HG02970 (cell line): ENCODE measurements around the gene GRK5.
A peak's percentile ranks its signal among the peaks of the same experiment; 100 is the strongest.
"Not testable (repeated sequence)": the region's sequence is repeated elsewhere in the genome, so short reads cannot be mapped to it uniquely, and the experiment has no call there.

Source experiments
- ATAC-seq: cut with Tn5 transposase; IDR thresholded peaks from one replicate; pipeline ENCODE4 v1.9.1; 2021; ENCODE audit warnings: mild to moderate bottlenecking, moderate library complexity, moderate number of reproducible peaks; ENCODE audit not compliant: unreplicated experiment, low FRiP score

GRK5 gene

GRCh38 chr10:119246862-119247549, 39.6 kb downstream of the GRK5 start:
- ATAC-seq: no peak

GRCh38 chr10:119247550-119247894, 40.2 kb downstream of the GRK5 start:
- ATAC-seq: no peak

DNA sequence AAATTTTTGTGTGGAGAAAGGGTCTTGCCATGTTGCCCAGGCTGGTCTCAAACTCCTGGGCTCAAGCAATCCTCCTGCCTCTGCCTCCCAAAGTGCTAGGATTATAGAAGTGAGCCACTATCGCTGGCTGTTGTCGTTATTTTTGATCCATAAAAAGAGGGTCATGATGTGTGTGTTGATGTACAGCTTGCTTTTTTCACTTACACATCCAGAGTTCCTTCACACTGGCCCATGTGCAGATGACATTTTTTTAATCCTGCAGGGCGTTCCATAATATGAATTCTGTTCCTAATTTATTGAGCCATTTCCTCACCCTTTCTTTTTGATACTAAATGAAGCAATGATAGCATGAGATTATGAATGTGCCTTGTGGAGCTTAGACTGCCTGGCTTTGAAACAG, 40.8 kb downstream of the GRK5 start:
- ATAC-seq: no peak

DNA sequence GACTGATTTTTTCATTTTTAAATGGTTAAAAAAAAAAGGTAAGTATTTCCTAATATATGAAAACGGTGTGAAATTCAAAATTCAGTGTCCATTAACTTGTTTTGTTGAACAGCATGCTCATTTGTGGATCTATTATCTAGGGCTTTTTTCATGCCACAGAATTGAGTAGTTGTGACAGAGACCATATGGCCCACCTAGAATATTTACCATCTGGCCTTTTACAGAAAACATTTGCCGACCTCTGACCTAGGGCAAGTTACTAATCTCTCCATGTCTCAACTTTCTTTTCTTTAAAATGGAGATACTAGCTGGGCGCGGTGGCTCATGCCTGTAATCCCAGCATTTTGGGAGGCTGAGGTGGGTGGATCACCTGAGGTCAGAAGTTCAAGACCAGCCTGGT, 41.3 kb downstream of the GRK5 start:
- ATAC-seq: no peak

DNA sequence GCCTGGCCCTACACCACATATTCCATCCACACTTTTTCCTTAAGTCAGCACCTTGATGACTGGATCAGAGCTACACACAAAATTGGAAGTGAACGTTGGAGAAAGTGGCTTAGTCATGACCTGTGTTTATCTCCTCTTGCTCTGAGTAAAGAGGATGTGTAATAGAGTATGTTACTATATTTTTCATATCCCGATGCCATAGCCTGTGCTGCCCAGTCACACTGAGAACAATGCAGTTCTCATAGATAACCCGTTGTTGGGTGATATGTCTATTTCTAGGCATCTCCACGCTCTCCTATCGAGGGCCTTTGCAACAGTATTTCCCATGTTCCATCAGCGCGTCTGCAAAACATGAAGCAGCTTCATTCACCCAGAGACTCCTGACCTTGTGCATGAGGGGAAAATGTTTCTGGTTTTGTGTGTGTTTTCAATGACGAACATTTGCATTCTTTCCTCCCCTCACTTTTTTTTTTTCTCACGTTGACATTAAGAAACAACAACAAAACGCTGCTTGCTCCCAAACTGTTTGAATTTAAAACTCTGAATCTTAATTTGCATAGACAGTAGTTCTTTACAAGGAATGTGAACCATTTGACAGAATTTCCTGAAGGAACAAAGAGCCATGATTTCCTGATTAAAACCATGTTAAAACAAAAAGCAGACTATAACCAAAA, 43.4 kb downstream of the GRK5 start:
- ATAC-seq: no peak

DNA sequence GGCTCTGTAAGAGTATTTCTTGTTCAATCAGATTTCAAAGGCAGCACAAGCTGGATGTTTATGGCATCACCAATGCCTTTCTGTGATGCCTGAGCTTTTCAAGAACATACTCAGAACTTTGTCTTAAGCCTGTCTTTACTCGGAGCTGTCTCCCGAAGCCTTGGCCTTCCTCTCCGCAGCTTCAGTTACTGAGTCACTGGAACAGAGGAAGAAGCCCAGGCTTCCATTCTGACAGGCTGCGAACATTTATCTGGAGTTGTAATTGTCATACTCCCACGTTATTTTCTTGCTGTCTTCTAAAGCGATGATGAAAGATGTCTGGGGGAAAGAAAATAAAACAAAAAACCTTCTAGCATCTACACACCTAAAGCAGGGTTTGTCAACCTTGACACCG, 43.9 kb downstream of the GRK5 start:
- ATAC-seq: no peak

DNA sequence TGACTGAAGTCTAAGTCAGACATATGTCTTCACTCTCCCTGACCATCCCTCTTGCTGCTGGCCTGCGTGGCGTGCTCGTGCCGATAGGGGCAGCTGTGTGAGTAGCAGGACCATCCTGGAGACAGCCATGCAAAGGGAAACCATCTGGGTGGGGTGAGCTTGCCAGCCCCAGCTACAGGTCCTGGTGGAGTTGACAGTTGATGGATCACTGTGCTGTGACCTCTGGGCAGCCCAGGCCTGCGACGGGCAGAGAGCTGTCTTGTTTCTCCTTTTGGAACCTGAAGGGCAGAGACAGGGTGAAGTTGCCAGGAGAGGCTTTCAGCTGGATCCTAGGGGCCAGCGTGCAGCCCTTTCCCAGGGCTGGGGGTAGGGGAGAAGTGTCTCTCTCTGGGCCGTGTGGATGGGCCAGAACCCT, 44.7 kb downstream of the GRK5 start:
- no peak for ATAC-seq

GRCh38 chr10:119252470-119253151, 45.2 kb downstream of the GRK5 start:
- no peak for ATAC-seq

GRCh38 chr10:119253433-119254174, 46.2 kb downstream of the GRK5 start:
- no peak for ATAC-seq

- ATAC-seq: no peak
Observed at GRCh38 chr10:119254335-119254734, 47.0 kb downstream of the GRK5 start.

DNA sequence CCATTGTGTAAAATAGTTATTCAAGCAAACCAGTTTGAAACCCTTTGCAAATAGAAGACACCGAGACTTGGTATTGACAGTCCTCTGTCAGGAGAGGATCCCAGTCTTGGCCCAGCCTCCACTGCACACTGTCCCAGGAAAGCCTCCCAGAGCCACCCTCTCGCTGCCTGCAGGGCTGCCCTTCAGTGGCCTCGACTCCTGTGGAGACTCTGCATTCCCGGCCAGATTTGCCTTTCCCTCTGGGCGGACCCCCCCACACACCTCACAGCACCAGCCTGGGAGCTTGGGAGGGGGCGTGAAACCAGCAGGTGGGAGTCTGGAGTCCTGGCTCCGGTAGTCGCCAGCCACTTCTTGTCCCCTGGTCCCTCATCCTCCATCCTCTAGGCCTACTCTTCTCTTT, 48.7 kb downstream of the GRK5 start:
- ATAC-seq: no peak

DNA sequence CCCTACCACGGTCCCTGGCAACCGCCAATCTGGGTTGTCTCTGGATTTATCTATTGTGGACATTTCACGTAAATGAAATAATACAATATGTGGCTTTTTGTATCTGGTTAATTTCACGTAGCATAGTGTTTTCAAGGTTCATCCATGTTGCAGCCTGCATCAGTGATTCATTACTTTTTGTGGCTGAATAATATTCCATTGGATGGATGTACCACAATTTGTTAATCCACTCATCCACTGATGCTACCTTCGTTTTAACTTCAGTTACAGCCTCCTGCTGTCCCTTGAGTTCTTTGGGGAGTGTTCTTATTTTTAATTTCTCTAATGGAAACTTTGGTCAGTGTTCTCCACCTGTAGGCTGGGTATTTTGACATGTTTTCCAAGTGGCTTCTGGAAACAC, 49.5 kb downstream of the GRK5 start:
- ATAC-seq: no peak

GRCh38 chr10:119257899-119258419, 50.6 kb downstream of the GRK5 start:
- ATAC-seq: no peak

GRCh38 chr10:119259345-119259744, 52.0 kb downstream of the GRK5 start:
- no peak for ATAC-seq

DNA sequence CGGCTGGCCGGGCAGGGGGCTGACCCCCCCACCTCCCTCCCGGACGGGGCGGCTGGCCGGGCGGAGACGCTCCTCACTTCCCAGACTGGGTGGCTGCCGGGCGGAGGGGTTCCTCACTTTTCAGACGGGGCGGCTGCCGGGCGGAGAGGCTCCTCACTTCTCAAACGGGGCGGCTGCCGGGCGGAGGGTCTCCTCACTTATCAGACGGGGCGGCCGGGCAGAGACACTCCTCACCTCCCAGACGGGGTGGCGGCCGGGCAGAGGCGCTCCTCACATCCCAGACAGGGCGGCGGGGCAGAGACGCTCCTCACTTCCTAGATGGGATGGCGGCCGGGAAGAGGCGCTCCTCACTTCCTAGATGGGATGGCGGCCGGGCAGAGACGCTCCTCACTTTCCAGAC, 53.6 kb downstream of the GRK5 start:
- not testable (repeated sequence) for ATAC-seq

DNA sequence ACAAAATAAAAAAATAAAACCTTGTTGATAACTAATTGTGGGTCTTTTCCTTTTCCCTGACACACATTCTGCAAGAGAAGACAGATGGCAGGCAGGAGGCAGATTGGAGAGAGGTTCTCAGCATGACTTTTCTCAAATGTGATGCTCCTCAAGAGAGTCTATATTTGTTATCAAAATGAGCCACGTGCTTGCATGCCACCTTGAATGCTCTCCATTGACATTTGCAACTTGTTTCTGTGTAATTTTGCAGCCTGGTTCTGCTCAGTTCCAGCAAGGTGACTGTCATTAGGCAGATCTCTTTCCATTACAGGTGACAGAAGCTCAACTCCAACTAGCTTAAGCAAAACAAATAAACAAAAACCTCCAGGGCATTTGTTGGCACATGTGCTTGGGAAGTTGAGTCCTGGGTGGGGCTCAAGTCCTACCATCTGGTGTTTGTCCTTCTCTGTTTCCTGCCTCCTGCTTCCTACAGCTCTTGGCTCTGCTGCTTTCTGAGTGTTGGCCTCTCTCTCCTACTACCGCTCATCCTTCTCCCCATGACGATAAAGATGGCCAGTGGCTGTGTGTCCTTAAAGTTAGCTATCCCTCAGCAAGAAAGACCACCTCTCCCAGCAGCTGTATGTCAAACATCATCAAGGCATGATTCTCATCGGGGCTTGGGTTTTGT, 56.7 kb downstream of the GRK5 start:
- no peak for ATAC-seq

DNA sequence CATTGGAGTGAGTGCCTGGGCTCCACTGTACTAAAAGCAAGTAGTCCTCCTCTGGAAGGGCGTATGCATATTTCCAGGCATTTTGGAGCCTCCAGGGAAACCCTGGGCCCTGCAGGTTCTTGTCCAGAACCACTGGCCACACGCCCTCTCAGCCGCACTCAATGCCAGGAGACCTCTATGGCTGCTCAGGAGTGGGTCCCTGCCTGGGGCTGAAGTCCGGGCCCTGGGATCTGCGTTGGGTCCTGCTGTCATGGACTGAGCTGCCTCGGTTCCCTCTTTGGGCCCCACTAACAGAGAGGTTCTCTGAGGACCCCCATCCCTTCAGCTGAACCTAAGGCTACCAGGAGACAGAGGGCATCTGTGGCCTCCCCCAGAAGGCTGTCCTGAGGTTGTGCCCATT, 58.3 kb downstream of the GRK5 start:
- ATAC-seq: no peak

DNA sequence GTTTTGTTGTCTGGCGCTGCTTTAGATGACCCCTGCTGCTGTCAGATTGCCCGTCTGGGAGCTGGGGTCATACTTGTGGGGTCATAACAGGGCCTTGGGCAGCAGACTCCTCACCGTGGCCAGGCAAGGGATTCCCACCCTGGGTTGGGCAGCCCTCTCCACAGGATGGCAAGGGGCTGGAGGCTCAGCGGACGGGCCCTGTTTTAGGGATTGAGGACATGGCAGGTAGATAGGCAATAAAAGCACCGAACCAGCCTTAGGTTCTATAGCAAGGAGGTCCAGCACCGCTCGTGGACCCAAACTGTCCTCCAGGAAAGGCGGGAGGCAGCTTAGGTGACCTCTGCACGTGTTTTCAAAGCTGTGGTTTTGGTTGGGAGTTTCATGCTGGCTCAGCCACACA, 60.0 kb downstream of the GRK5 start:
- no peak for ATAC-seq

DNA sequence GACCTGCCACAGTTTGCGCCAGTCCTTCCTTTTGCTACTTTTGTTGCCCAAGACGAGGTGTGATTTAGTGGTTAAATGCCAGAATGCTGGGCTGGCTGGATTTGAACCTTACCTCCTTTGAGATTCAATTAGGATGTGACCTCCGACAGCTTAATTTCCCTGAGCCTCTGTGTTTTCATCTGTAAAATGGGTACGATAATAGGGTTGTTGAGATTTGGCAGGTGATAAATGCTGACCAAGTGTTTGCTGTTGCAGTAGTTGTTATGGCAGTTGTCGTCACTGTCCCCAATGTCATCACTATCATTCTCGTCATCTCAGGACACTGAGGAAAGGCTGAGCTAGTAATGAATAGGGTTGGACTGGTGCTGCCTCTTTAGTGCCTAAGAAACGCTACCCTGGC, 61.1 kb downstream of the GRK5 start:
- ATAC-seq: no peak

GRCh38 chr10:119268871-119269506, 61.6 kb downstream of the GRK5 start:
- ATAC-seq: peak; percentile 72
